Measurements from ENCODE around the gene MARCHF3. TPM values are rescaled to one million over a fixed set of nuclear protein-coding genes. Genes with fewer than 3 reads are reported as not detected.

Gene MARCHF3
- total and polyA plus RNA-seq, 10 of the 15 experiments (the other 5 are each of a cell fraction or from before 2014, with no cell fraction given): 3.6 to 24.1 (median 11.3) TPM

- H3K36me3 ChIP-seq (ENCODE audit: control insufficient read depth in 2 of 2, insufficient read depth in 2 of 2, low read length in 1 of 2): no peaks in the 10 kb centered on the region
- in situ Hi-C loops (cut with MboI): no loop called here
- H3K4me1 ChIP-seq (ENCODE audit: control insufficient read depth, insufficient read depth, low read length): peaks cover 6% of the 10 kb centered on the region
- H3K4me2 ChIP-seq (ENCODE audit: control insufficient read depth, insufficient read depth): peak overlapping the region; percentile 98
- no peak for FAIRE-seq
- H3K27me3 ChIP-seq (replicated peaks in 1 of 2; ENCODE audit: control insufficient read depth in 2 of 2, insufficient read depth in 2 of 2, low read length in 1 of 2): no peaks in the 10 kb centered on the region
- TF ChIP-seq, protein P1, sequence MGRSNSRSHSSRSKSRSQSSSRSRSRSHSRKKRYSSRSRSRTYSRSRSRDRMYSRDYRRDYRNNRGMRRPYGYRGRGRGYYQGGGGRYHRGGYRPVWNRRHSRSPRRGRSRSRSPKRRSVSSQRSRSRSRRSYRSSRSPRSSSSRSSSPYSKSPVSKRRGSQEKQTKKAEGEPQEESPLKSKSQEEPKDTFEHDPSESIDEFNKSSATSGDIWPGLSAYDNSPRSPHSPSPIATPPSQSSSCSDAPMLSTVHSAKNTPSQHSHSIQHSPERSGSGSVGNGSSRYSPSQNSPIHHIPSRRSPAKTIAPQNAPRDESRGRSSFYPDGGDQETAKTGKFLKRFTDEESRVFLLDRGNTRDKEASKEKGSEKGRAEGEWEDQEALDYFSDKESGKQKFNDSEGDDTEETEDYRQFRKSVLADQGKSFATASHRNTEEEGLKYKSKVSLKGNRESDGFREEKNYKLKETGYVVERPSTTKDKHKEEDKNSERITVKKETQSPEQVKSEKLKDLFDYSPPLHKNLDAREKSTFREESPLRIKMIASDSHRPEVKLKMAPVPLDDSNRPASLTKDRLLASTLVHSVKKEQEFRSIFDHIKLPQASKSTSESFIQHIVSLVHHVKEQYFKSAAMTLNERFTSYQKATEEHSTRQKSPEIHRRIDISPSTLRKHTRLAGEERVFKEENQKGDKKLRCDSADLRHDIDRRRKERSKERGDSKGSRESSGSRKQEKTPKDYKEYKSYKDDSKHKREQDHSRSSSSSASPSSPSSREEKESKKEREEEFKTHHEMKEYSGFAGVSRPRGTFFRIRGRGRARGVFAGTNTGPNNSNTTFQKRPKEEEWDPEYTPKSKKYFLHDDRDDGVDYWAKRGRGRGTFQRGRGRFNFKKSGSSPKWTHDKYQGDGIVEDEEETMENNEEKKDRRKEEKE (IDR thresholded peaks at IDR 0.05): no peak
- 0 out of 2 replicates have a peak, but pooled peaks have one; percentile 69 for TF ChIP-seq TCF3 (IDR thresholded peaks at IDR 0.05; ENCODE audit: borderline replicate concordance, insufficient read depth, low read depth, low read length)
- RAD21 ChIA-PET (ENCODE audit: unreplicated experiment): interaction anchor here (0.6 to 3.2 kb wide), 9 partner anchors 11 to 93 kb away, joined by 3 to 12 read pairs (median 5); partner anchors contain the start of gene C5orf63
- H2AFZ ChIP-seq (ENCODE audit: control insufficient read depth, low read depth, low read length): peak overlapping the region; percentile 99
- intact Hi-C loops (cut with micrococcal nuclease; ENCODE audit: unreplicated experiment): loop anchor here (2.0 kb wide), 2 partner anchors 43 to 59 kb away; no protein-coding TSS in a partner anchor
- no peaks in the 10 kb centered on the region for H4K20me1 ChIP-seq (ENCODE audit: control insufficient read depth, insufficient read depth)
- no peak for DNase-seq (ENCODE audit: low read depth, low spot score)
- H3K79me2 ChIP-seq (ENCODE audit: control insufficient read depth, insufficient read depth, low read length): peaks cover 2% of the 10 kb centered on the region
- peak; percentile 32 for ATAC-seq
- SMC1A ChIA-PET (ENCODE audit: uncharacterized antibody, unreplicated experiment): interaction anchor here (0.7 to 2.1 kb wide), 6 partner anchors 16 to 253 kb away, joined by 3 to 5 read pairs (median 3); no protein-coding TSS in a partner anchor
- TSS peak; percentile 75 for BruUV-seq (replicated peaks)
- no peak overlapping the region for H3K27ac ChIP-seq (ENCODE audit: control insufficient read depth, insufficient read depth)
- no peaks in the 10 kb centered on the region for H3K9me3 ChIP-seq (replicated peaks; ENCODE audit: control insufficient read depth, insufficient read depth, low read length)
- CTCF ChIA-PET: interaction anchor here (0.6 to 1.8 kb wide), 8 partner anchors 11 to 72 kb away, joined by 3 to 6 read pairs (median 4); no protein-coding TSS in a partner anchor
- H3K9ac ChIP-seq (ENCODE audit: control insufficient read depth, insufficient read depth, low read length): peak overlapping the region; percentile 55
- H3K4me3 ChIP-seq: peak overlapping the region; percentile 89
- POLR2A ChIA-PET: interaction anchor here (0.6 to 1.7 kb wide), 14 partner anchors 10 to 252 kb away, joined by 3 to 9 read pairs (median 4); partner anchors contain the start of gene C5orf63
- 24% methylated on average over 45 of the region's 45 CpGs for WGBS (ENCODE audit: insufficient coverage, insufficient replicate concordance, low lambda C conversion rate, missing lambda C conversion rate)
Observed at GRCh38 chr5:127031147-127031862, 947 bp upstream of the MARCHF3 start.

Measured in GM12878 (cell line).